A549 (cell line): ENCODE data around the gene S100A10. TPM values are rescaled to one million over a fixed set of nuclear protein-coding genes. Genes with fewer than 3 reads are reported as not detected.
A peak's percentile ranks its signal among the peaks of the same experiment; 100 is the strongest.

Source experiments
- ATAC-seq, 2 experiments: fragments of 200-7000 bp in 1 of 2; fragments of >200 bp in 1 of 2; cut with Nextera tagmentation in 1 of 2; cut with Tn5 transposase in 1 of 2; 3 replicates each; pipeline versions ENCODE4 v1.8.0 to v1.9.1; 2018 to 2020; ENCODE audit warnings: mild to moderate bottlenecking in 1 of 2, moderate library complexity in 1 of 2
- CTCF ChIA-PET: fragments of 300-600 bp; sonication (Branson Sonifier 250); formaldehyde crosslinking; extraction: SDS; loops from one replicate; lab custom pipeline; 2021; ENCODE audit warnings: antibody characterized with exemption, inconsistent platforms; lab: Yijun Ruan, JAX
- POLR2A ChIA-PET: fragments of 350-600 bp; formaldehyde crosslinking; extraction: SDS; loops from one replicate; lab custom pipeline; 2021; ENCODE audit warnings: antibody characterized with exemption, inconsistent platforms; lab: Yijun Ruan, JAX
- DNase-seq, 2 experiments: peaks; one replicate each; pipeline versions ENCODE4 v3.0.0 to v3.0.0-alpha.2; 2011 to 2016; ENCODE audit warnings: low read depth in 1 of 2, low spot score in 1 of 2
- FAIRE-seq: peaks from 2 replicates; lab custom pipeline; 2011; peaks lifted over from hg19 to GRCh38; lab: Jason Lieb, UNC
- H3K27ac ChIP-seq, 2 experiments: fragments of >200 bp; sonication (Bioruptor Twin); formaldehyde crosslinking; 3 replicates each; pipeline ENCODE4 v1.5.1; 2016 to 2017
- H3K4me1 ChIP-seq: fragments of >200 bp; sonication (Bioruptor Twin); formaldehyde crosslinking; 3 replicates; pipeline ENCODE4 v1.6.1; 2016
- H3K4me2 ChIP-seq: fragments of >200 bp; sonication (Bioruptor Twin); formaldehyde crosslinking; 3 replicates; pipeline ENCODE4 v1.6.1; 2016
- H3K4me3 ChIP-seq: fragments of >200 bp; sonication (Bioruptor Twin); formaldehyde crosslinking; 3 replicates; pipeline ENCODE4 v1.5.1; 2016
- H3K9me3 ChIP-seq: fragments of >200 bp; sonication (Bioruptor Twin); formaldehyde crosslinking; 3 replicates; pipeline ENCODE4 v1.6.1; 2016
- CBX2 ChIP-seq: fragments of 200-600 bp; sonication (generic); IDR thresholded peaks from 2 replicates; pipeline ENCODE4 v1.6.1; 2016; ENCODE audit warnings: low read depth, mild to moderate bottlenecking, borderline replicate concordance
- FOSB ChIP-seq: fragments of 250-450 bp; sonication (Bioruptor Pico); IDR thresholded peaks from 2 replicates; pipeline ENCODE4 v1.5.0; 2020; ENCODE audit warnings: mild to moderate bottlenecking, moderate library complexity
- GATA3 ChIP-seq: IDR thresholded peaks from 2 replicates; pipeline ENCODE4 v1.6.1; 2012; ENCODE audit warnings: borderline replicate concordance
- HOXB5 ChIP-seq: fragments of 250-450 bp; sonication (Bioruptor Pico); IDR thresholded peaks from 2 replicates; pipeline ENCODE4 v1.5.0; 2020; ENCODE audit warnings: mild to moderate bottlenecking, moderate library complexity
- JUN ChIP-seq, 2 experiments: fragments of >200 bp; sonication (Bioruptor Twin); formaldehyde crosslinking; IDR thresholded peaks; 2 replicates in 1 of 2; 3 replicates in 1 of 2; pipeline ENCODE4 v1.6.1; 2016 to 2017
- PHF8 ChIP-seq: fragments of 200-600 bp; sonication (generic); IDR thresholded peaks from 2 replicates; pipeline ENCODE4 v1.6.1; 2016; ENCODE audit warnings: low read depth, mild to moderate bottlenecking, antibody characterized with exemption, moderate library complexity, borderline replicate concordance
- POLR2AphosphoS2 ChIP-seq: conservative IDR thresholded peaks from 2 replicates; pipeline ENCODE4 v1.6.1; 2012; ENCODE audit warnings: low read length, improper control_type of control experiment, inconsistent platforms
- RNF2 ChIP-seq: fragments of 200-600 bp; sonication (generic); IDR thresholded peaks from 2 replicates; pipeline ENCODE4 v1.6.1; 2016; ENCODE audit warnings: low read depth, mild to moderate bottlenecking, antibody characterized with exemption, moderate library complexity, borderline replicate concordance
- WGBS: methylation state at CpG from one replicate; pipeline ENCODE4 v1.1.6; 2017; ENCODE audit errors: missing lambda C conversion rate; 5-methylcytosine and 5-hydroxymethylcytosine counted together
- polyA plus RNA-seq, 4 experiments: library from polyadenylated mRNA; depleted of rRNA in 3 of 4; stranded (reverse); fragments of >200 nt; fragmentation: RNase III in 1 of 4; extraction: RNeasy Plus Mini Kit Qiagen cat#74134 plus additional on column Dnase treatment in 1 of 4; gene quantifications; 2 replicates in 3 of 4; 3 replicates in 1 of 4; pipeline ENCODE4 v1.2.3, GENCODE V29; 2011 to 2017
- TF ChIP-seq, protein P1 (sequence below): fragments of 200-600 bp; sonication (generic); IDR thresholded peaks from 2 replicates; pipeline ENCODE4 v1.6.1; 2016; ENCODE audit warnings: antibody characterized with exemption, mild to moderate bottlenecking, moderate library complexity
- TF ChIP-seq, protein P2 (sequence below): fragments of 250-450 bp; sonication (Bioruptor Pico); IDR thresholded peaks from 2 replicates; pipeline ENCODE4 v1.5.0; 2020; ENCODE audit warnings: low read depth, mild to moderate bottlenecking, moderate library complexity
- TF ChIP-seq, protein P3 (sequence below): fragments of >200 bp; sonication (Bioruptor Twin); formaldehyde crosslinking; IDR thresholded peaks from 3 replicates; pipeline ENCODE4 v1.5.1; 2016
- TF ChIP-seq, protein P4 (sequence below): IDR thresholded peaks from 2 replicates; pipeline ENCODE4 v1.6.1; 2012; ENCODE audit warnings: low read depth, borderline replicate concordance

S100A10 gene
- polyA plus RNA-seq, 2 of the 4 experiments (the other 2 are of a cell fraction) = 505 to 2,077 TPM

DNA sequence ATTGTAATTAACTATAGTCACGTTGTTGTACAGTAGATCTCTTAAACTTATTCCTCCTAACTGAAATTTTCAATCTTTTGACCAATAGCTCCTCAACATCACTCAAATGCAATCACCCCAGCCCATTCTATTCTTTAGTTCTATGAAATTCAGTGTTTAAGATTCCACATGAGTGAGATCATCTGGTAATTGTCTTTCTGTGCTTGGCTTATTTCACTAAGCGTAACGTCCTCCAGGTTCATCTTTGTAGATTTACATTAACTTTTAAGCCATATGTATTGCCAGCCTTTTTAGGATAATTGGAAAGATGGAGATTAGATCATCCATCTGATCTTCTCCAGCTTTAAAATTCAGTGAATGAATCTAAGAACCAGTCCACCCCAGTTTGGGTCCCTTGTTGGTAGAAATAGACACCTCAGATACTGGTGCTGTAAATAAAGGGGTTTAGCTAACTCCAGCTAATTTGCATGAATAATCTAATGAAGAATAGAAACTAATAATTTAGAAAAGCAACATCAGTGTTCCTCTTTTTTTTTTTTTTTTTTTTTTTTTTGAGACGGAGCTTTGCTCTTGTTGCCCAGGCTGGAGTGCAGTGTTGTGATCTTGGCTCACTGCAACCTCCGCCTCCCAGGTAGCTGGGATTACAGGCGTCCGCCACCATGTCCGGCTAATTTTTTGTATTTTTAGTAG, 7.0 kb downstream of the S100A10 start:
- H3K4me1 ChIP-seq = peaks cover 92% of the 10 kb centered on the region
- ATAC-seq = no peak
- FAIRE-seq = no peak
- H3K27ac ChIP-seq = peak overlapping the region; percentile 97; a peak in 4 of 6 replicates
- ChIA-PET POLR2A (interaction anchor here (0.6 to 10.4 kb wide), 3 partner anchors 7 to 200 kb away, joined by 4 to 151 read pairs (median 4); no protein-coding TSS in a partner anchor), CTCF (interaction anchor here (0.7 to 38.2 kb wide), 6 partner anchors 11 to 61 kb away, joined by 3 to 1410 read pairs (median 6); partner anchors contain the start of gene S100A10)
- 81% methylated on average over 8 of the region's 8 CpGs for WGBS
- H3K4me2 ChIP-seq = peak overlapping the region; percentile 96
- no peak overlapping the region for H3K4me3 ChIP-seq
- DNase-seq = no peak
- TF ChIP-seq FOSB (CRISPR knock-in tag) = 0 out of 2 replicates have a peak, but pooled peaks have one; percentile 63
- TF ChIP-seq RNF2 = no peak
- H3K9me3 ChIP-seq = no peaks in the 10 kb centered on the region

DNA sequence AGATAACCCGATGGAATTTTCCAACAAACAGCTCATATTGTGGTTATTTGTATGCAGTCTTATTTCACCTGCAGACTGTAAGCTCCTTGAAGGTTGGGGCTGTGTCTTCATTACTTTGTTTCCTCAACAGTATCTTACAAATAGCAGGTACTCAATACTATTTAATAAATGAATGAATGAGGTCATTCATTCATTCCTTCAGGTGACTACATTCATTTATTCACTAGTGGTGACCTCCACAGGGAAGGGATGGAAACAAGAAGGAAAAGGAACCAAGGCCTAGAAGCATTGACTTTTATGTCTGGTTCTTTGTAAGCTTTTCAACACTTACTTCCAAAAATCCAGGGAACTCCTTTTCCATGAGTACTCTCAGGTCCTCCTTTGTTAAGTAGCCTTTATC, 7.9 kb downstream of the S100A10 start:
- FAIRE-seq = no peak

DNA sequence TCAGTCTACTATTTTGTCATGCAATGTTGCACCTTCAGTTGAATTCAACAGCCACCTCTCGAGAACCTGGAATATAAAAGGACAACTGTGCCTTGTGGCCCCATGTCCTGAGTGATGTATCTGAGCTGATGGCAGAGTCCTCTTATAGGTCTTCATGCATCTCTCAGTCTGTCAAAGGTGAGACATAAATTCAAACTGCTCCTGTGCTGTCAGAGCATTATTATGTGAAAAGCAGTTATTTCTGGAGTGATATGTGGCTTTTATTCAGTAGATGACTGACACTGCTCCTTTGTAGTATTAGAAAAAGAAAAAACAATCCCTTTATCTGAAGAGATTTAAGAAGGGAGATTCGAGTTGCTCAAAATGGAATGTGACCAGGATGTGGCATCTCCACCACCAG, 8.4 kb downstream of the S100A10 start:
- H3K4me1 ChIP-seq = peaks cover 97% of the 10 kb centered on the region
- TF ChIP-seq GATA3 = no peak
- TF ChIP-seq, protein P1, sequence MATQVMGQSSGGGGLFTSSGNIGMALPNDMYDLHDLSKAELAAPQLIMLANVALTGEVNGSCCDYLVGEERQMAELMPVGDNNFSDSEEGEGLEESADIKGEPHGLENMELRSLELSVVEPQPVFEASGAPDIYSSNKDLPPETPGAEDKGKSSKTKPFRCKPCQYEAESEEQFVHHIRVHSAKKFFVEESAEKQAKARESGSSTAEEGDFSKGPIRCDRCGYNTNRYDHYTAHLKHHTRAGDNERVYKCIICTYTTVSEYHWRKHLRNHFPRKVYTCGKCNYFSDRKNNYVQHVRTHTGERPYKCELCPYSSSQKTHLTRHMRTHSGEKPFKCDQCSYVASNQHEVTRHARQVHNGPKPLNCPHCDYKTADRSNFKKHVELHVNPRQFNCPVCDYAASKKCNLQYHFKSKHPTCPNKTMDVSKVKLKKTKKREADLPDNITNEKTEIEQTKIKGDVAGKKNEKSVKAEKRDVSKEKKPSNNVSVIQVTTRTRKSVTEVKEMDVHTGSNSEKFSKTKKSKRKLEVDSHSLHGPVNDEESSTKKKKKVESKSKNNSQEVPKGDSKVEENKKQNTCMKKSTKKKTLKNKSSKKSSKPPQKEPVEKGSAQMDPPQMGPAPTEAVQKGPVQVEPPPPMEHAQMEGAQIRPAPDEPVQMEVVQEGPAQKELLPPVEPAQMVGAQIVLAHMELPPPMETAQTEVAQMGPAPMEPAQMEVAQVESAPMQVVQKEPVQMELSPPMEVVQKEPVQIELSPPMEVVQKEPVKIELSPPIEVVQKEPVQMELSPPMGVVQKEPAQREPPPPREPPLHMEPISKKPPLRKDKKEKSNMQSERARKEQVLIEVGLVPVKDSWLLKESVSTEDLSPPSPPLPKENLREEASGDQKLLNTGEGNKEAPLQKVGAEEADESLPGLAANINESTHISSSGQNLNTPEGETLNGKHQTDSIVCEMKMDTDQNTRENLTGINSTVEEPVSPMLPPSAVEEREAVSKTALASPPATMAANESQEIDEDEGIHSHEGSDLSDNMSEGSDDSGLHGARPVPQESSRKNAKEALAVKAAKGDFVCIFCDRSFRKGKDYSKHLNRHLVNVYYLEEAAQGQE = no peak
- TF ChIP-seq, protein P2, sequence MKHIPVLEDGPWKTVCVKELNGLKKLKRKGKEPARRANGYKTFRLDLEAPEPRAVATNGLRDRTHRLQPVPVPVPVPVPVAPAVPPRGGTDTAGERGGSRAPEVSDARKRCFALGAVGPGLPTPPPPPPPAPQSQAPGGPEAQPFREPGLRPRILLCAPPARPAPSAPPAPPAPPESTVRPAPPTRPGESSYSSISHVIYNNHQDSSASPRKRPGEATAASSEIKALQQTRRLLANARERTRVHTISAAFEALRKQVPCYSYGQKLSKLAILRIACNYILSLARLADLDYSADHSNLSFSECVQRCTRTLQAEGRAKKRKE (CRISPR knock-in tag) = no peak
- TF ChIP-seq RNF2 = no peak
- TF ChIP-seq, protein P3, sequence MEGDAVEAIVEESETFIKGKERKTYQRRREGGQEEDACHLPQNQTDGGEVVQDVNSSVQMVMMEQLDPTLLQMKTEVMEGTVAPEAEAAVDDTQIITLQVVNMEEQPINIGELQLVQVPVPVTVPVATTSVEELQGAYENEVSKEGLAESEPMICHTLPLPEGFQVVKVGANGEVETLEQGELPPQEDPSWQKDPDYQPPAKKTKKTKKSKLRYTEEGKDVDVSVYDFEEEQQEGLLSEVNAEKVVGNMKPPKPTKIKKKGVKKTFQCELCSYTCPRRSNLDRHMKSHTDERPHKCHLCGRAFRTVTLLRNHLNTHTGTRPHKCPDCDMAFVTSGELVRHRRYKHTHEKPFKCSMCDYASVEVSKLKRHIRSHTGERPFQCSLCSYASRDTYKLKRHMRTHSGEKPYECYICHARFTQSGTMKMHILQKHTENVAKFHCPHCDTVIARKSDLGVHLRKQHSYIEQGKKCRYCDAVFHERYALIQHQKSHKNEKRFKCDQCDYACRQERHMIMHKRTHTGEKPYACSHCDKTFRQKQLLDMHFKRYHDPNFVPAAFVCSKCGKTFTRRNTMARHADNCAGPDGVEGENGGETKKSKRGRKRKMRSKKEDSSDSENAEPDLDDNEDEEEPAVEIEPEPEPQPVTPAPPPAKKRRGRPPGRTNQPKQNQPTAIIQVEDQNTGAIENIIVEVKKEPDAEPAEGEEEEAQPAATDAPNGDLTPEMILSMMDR = no peak
- TF ChIP-seq, protein P4, sequence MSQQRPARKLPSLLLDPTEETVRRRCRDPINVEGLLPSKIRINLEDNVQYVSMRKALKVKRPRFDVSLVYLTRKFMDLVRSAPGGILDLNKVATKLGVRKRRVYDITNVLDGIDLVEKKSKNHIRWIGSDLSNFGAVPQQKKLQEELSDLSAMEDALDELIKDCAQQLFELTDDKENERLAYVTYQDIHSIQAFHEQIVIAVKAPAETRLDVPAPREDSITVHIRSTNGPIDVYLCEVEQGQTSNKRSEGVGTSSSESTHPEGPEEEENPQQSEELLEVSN = no peak
- TF ChIP-seq JUN (IDR thresholded peaks at IDR 0.05) = 0 out of 5 replicates have a peak, but pooled peaks of 1 of the 2 experiments have one; percentile 22
- TF ChIP-seq FOSB (CRISPR knock-in tag) = peak; percentile 24; the same call in 1 of the 2 replicates
- TF ChIP-seq HOXB5 (CRISPR knock-in tag) = no peak
- ChIA-PET POLR2A (interaction anchor here (10.4 kb wide), 1 partner anchor 6 kb away, joined by 151 read pairs; no protein-coding TSS in a partner anchor), CTCF (interaction anchor here (1.2 to 38.2 kb wide), 4 partner anchors 10 to 52 kb away, joined by 4 to 1410 read pairs (median 708); partner anchors contain the start of gene S100A10)
- FAIRE-seq (no peak), DNase-seq (no peak), ATAC-seq (no peak)
- H3K27ac ChIP-seq = peak overlapping the region in 1 of 2 experiments; percentile 36; a peak in 3 of 6 replicates
- H3K4me3 ChIP-seq = no peak overlapping the region
- peak overlapping the region; percentile 96; the same call in 2 of the 3 replicates for H3K4me2 ChIP-seq
- 73% methylated on average over 2 of the region's 2 CpGs for WGBS
- H3K9me3 ChIP-seq = no peaks in the 10 kb centered on the region

More for the DNA sequence above, 7.9 kb downstream of the S100A10 start:
- DNase-seq (no peak), ATAC-seq (no peak)
- 95% methylated on average over 1 of the region's 1 CpG for WGBS
- no peak overlapping the region for H3K4me3 ChIP-seq
- peak overlapping the region in 1 of 2 experiments; percentile 36; a peak in 3 of 6 replicates for H3K27ac ChIP-seq
- POLR2A ChIA-PET = interaction anchor here (10.4 kb wide), 1 partner anchor 6 kb away, joined by 151 read pairs; no protein-coding TSS in a partner anchor
- H3K9me3 ChIP-seq = no peaks in the 10 kb centered on the region
- peak overlapping the region; percentile 96; the same call in 2 of the 3 replicates for H3K4me2 ChIP-seq
- H3K4me1 ChIP-seq = peaks cover 96% of the 10 kb centered on the region
- TF ChIP-seq, protein P2 (CRISPR knock-in tag) = no peak
- TF ChIP-seq FOSB (CRISPR knock-in tag) (no peak), CBX2 (no peak), POLR2AphosphoS2 (0 out of 2 replicates have a peak, but pooled peaks have one; percentile 40), PHF8 (no peak)
- CTCF ChIA-PET = interaction anchor here (2.1 to 38.2 kb wide), 3 partner anchors 10 to 49 kb away, joined by 7 to 1410 read pairs (median 1410); partner anchors contain the start of gene S100A10
